HG02870 (cell line): ENCODE measurements around the gene BDKRB2.

Source experiments
- ATAC-seq: cut with Tn5 transposase; IDR thresholded peaks from one replicate; pipeline ENCODE4 v1.9.1; 2021; ENCODE audit warnings: mild to moderate bottlenecking, moderate library complexity; ENCODE audit not compliant: unreplicated experiment

BDKRB2 gene

GRCh38 chr14:96268431-96269358 is 64.1 kb downstream of the BDKRB2 start:
- ATAC-seq, result no peak

- no peak for ATAC-seq
These were observed 64.7 kb downstream of the BDKRB2 start for GRCh38 chr14:96269359-96269710.

GRCh38 chr14:96270565-96271420 is 66.2 kb downstream of the BDKRB2 start:
- ATAC-seq, result no peak

- ATAC-seq, result no peak
These were observed 66.8 kb downstream of the BDKRB2 start for GRCh38 chr14:96271421-96271762.

DNA sequence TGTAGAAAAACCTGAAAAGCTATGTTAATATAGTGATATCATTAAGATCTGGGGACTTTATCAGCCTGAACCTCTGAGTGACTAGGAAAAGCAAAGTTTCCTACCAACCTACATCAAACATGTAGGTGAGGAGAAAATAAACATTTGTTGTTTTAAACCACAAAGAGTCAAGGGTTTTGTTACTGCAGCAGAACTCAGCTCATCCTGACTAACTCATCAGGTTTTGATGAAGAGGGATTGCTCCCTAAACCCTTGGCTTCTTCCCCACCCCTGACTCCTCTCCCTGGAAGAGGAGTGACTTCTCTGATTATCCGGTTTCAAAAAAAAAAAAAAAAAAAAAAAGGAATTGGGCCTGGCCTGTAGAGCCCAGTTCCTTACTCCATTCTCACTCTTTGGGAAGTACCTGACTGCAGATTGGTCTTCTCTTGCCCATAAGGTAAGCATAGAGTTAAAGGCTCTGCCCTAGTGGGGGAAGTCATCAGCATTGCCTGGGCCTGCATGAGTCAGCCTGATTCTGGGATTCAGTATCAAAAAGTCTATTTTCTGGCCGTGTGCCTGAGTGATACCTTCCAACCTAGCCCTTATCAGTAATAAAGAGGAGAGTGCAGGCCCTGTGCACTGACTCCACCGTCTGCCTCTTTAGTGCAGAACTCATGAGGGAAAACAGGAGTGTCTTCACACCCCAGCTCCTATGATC is 68.3 kb downstream of the BDKRB2 start:
- ATAC-seq, result no peak

- no peak for ATAC-seq
These were observed 69.0 kb downstream of the BDKRB2 start for GRCh38 chr14:96273629-96274028.

- ATAC-seq, result no peak
These were observed 69.5 kb downstream of the BDKRB2 start for GRCh38 chr14:96274122-96274521.

DNA sequence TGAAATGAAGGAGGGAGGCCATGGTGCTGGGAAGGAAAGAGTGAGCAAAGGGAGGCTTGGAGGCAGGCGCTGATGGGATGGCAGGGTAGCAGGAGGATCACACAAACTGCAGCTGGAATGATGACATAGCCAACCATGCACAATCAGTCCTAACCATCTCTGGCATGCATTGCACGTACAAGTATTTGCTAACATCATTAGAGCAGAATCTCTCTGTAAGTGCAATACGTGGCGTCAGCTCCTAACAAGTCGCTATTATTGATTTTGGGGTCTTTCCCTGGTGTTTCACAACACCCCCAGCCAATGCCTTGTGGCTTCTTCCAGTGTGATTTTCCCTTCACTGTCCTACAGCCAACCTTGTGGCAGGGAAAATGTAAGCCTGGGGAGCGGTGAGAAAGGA is 69.9 kb downstream of the BDKRB2 start:
- ATAC-seq, result no peak

DNA sequence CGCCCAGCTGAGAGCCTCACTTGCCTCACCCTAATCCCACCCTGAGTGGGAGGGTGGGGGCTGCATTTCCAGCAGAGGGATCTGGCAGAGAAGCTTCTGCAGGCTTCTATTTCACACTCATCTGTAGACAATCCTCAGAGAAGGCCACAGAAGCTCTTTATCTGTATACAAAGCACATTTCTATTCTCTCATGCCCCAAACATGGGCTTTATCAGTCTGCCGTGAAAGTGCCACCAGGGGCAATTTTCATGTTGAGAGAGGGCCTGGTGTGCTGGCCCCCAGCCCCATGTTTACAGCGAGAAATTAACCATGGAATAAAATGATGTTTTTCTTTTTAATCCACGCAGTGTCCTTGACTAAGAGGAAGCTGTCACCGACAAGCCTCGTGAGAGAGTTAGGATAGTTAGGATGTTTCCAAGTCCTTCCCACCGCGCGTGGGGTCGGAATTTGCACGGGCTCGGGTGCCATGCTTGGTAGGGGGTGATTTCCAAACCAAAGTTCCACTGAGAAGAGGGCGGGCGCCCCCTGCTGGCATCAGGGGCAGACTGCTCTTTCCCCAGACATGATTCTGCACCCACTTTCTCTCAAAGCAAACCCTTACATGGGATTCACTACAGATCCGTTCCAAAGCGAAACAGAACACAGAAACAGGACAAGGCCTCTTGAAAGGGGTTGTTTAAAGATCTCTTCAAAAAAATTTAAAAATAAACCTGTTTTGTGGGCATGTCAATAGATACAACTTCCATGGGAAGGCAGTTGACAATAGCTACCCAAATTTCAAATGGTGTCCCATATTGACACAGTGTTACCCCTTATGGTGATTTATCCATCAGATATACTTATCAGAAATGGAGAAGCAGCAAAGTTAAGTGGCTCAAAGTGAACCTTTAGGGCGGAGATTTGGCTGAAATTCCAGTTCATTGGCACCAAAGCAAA is 70.8 kb downstream of the BDKRB2 start:
- no peak for ATAC-seq

DNA sequence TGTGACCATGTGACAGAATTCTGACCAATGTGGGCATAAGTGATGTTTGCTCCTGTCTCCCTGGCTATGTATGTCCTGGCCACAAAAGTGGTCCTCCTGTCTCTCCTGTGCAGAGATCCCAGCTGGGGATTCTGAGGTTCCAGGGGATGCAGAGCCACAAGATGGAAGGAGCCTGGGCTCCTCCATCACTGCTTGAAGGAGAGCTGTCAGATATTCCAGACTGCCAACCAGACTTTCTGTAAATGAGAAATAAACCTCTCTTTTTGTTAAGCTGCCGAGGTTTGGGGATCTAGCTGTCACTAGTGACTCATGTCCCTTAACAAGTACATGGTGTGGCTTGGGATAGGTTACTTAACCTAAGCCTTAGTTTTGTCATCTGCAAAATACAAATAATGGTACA is 73.3 kb downstream of the BDKRB2 start:
- ATAC-seq, result no peak

- ATAC-seq, result no peak
These were observed 74.9 kb downstream of the BDKRB2 start for GRCh38 chr14:96279564-96279963.

- ATAC-seq, result no peak
These were observed 75.5 kb downstream of the BDKRB2 start for GRCh38 chr14:96280104-96280503.

GRCh38 chr14:96281486-96281885 is 76.8 kb downstream of the BDKRB2 start:
- no peak for ATAC-seq

- ATAC-seq, result no peak
These were observed 79.4 kb downstream of the BDKRB2 start for GRCh38 chr14:96284008-96284407.

DNA sequence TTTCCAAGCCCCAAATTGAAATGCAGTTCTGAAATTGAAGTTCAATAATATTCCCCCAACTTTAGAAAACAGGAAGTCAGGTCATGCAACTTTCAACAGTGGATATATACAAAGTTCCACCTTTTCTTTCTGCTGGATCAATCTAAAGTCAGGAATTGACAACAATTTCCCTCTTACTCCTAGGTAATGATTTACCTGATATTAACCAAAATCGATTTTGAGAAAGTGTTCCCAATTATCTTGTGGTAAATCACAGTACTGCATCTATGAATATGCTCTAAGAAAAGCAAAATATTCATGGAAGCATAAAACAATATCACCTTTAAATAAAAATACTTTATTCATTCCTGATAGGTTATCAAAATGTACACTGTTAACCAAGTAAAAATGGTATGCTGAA is 79.8 kb downstream of the BDKRB2 start:
- no peak for ATAC-seq

- no peak for ATAC-seq
These were observed 81.0 kb downstream of the BDKRB2 start for GRCh38 chr14:96285667-96286066.

DNA sequence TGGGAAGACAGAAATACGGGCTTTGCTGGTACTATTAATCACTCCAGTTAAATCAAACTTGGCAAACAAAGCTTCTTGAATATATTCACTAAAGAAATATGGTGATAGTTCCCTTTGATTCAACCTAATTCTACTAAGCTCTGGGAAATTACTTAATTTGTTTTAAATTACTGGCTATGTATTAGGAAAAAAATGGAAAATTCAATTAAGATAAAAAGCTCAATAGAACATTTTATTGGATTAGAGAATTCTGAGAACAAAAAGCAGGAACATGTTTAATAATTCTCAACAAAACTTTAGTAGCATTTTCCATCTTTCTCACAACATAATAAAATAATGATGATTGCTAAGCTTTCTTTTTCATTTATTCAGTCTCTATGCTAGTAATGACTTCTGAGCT is 81.6 kb downstream of the BDKRB2 start:
- ATAC-seq, result no peak

GRCh38 chr14:96287856-96288255 is 83.2 kb downstream of the BDKRB2 start:
- ATAC-seq, result no peak
